ENCODE results near the gene ATXN7L2.

The ATXN7L2 gene

DNA sequence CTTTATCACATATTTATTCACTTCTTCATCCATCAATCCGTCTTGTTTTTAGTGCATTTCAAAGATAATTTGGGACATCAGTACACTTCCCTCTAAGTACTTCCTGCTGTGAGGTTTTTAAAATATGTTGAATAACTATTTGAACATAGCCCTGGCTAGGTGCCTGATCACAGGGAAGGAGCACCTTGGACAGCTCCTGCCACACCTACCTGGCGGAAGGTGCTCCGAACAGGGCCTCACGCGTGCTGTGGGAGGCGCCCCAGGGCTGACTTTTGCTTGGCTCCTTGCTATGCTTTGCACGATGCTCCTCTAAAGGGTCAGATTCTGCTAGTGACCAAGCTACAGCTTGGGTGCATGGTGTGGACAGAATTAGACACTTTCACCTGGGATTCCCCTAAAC, 4.9 kb upstream of the ATXN7L2 start:
- no peak for DNase-seq

DNA sequence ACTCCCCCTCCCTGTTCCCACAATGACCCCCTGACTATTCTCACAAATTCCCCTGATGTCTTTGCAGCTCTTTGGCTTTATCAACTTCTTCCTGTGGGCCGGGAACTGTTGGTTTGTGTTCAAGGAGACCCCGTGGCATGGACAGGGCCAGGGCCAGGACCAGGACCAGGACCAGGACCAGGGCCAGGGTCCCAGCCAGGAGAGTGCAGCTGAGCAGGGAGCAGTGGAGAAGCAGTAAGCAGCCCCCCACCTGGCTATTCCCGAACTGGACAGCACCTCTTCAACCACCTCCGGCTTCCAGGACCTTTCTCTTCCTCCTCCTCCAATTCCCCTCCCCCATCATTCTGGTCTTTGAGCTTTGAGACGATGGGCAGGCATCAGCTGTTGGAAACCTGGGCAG, 4.4 kb upstream of the ATXN7L2 start:
- no peak for DNase-seq

DNA sequence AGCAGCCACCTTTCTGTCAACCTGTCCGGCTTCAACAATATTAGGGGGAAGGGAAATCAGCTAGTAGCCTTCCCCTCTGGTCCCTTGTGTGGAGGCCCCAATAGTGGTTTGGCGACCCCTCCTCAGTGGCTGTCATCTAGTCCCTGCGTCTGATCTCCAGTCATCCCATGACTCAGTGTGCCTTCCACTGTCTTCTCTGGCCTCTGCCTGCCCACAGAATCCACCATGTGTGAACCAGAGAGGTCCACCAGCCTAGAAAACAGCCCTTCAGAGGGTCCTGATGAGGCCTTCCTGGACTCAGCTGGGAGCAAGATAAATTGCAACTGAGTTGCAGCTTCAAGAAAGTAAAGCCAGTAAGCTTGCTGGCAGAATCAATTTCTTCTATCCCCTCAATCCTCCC, 3.8 kb upstream of the ATXN7L2 start:
- no peak for DNase-seq

DNA sequence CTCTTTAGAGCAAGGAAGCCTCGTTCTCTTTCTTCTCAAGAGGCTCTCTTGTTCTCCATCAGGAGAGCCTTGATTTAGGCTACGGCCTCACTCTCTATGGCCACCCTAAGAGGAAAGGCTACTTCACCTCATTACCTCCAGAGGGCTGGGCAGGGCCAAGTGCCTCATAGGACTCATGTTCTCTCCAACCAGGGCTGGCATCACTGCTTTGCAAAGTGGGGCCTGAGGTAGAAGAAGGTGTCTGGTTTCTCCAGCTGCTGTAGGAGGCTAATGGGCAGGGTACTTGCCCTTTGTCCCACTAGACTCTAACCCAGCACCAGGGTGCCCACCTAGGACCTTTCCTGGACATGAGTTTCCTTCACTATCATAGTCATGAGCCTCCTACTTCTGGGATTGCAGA, 2.1 kb upstream of the ATXN7L2 start:
- DNase-seq = no peak

DNA sequence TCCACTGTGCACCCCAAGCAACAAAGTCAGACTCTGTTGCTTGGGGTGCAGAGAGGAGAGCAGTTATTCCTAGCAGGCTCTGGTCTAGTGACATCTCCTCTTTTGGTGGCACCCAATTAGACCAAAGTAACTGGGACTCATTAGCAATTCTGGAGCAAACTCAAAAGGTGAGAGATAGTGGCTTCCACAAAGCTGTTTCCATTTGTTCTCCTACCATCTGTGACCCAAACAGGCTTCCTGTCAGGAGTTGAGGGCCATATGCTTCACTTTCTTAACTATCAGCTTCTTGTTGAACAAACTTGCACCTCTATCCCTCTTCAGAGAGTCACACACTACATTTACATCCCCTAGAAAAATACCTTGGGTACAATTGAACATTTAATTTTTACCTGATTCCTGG, 1.5 kb upstream of the ATXN7L2 start:
- no peak for DNase-seq

DNA sequence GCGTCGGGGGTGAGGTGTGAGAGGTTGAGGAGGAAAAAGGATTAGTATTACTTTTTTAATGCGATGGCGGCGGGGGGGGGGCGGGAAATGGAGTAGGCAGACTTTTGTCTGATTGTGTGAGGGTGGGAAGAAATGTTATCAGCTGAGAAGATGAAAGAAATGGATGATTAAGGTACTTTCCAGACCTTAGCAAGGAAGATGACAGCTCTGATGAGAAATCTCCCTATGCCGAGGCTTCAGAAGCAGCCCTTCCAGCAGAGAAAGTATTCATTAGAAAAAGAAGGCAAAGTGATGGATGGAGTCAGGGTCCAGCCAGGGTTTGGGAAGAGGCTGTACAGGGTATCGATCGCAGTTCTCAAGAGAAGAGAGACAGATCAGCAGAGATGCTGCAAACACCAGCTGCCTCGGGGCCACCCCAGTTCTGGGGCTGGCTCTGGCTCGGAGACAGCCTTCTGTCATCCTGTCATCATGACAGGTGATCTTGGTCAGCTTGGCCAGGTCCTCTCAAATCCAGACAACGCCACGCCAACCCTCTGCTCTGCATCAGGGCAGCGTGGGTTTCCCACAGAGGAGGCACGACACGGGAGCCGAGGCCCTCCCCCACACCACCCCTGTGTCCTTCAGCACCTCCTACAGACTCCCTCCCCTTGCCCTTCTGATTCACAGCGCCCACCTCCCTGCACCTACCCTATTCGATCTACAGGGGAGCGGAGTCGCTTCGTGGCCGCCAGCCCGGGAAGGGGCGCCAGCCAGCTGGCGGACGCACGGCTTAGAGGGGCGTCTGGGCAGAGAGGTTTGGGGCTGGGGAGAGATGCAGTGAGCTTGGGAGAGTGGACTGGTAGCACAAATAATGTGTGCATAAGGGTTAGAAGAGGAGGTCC, 674 bp upstream of the ATXN7L2 start:
- DNase-seq = no peak

DNA sequence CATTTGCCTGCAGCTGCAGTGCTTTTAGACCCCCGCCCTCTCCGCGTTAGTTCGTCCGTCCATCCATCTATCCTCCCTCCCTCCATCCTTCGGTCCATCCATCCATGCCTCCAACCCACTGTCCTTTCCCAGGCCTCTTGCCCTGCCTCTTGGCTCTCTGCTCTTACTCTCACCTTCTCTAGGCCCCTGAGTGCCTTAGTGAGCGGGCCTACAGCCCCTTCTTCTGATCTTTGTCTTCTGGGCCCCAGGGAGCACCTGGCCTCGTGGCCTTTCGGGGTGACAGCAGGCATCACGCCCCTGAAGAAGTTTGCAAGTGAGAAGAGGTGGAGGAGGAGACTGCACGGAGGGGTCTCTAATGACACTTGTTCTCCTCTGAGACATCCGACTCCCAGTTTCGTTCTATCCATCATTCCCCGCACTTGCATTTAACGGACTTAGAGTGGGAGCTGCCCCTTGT, 842 bp downstream of the ATXN7L2 start:
- no peak for DNase-seq

DNA sequence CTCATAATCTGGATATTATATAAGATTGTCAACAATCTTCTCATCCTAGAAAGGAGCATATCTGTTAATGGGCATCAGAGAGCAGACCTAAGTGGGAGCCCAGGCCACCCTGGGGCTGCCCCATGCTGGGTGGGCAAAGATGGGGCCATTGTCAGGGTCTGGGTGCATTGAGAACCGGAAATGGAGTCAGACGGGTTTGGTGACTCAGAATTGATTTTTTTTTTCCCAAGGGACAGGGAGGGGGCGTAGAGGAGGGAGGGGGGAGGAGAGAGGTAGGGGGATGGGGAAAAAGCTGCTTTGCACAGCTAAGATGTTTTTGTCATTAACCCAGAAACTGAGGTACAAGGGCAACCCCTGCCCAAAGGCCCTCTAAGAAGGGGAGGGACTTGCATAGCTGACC, 1.3 kb downstream of the ATXN7L2 start:
- DNase-seq = no peak

DNA sequence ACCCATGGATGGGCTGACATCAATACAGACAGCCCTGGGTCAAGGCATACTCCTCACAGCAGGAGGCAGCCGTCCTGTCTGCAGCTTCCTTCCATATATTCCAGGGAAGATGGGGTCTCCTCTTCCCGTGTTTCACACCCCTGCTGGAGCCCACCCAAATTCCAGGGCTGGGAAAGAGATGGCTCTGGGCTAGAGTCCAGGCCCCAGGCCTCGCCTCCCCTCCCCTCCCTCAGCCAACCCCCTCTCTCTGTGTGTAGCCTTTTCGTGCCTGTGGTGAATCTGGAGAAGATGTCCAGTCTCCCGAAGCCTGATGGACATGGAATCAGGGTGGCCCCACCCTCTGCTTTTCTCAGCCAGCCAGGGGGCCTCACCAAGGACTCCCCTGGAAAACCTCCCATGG, 3.6 kb downstream of the ATXN7L2 start:
- no peak for DNase-seq

DNA sequence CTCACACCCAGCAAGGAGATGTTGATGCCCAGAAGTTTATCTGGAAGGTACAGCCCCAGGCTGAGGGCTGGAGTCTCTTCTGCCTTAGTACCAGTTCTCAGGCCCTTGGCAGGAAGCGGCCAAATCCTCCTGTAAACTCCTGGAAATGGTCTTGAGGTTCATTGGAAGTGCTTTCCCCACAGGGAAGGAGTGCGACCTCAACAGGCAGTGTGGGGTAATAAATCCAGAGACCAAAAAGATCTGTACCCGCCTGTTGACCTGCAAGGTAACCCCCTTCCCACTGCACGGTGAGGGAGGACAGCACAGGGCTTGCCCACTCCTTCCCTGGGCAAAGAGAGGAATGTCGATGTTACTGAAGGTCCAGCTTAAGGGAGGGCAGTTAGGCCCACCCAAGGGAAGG, 4.5 kb downstream of the ATXN7L2 start:
- no peak for DNase-seq

DNA sequence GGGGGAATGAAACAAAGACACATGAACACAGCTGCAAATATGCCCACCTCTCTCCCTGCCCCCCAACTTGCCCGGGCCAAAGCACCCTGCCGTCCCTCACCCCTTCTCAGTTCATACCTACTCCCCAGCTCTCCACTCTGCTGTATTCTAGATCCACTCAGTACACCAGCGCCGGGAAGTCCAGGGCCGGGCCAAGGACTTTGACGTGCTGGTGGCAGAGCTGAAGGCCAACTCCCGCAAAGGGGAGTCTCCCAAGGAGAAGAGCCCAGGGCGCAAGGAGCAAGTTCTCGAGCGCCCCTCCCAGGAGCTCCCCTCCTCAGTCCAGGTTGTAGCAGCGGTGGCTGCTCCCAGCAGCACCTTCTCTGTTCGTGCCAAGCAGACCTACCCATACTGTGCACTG, 5.0 kb downstream of the ATXN7L2 start:
- DNase-seq = no peak

DNA sequence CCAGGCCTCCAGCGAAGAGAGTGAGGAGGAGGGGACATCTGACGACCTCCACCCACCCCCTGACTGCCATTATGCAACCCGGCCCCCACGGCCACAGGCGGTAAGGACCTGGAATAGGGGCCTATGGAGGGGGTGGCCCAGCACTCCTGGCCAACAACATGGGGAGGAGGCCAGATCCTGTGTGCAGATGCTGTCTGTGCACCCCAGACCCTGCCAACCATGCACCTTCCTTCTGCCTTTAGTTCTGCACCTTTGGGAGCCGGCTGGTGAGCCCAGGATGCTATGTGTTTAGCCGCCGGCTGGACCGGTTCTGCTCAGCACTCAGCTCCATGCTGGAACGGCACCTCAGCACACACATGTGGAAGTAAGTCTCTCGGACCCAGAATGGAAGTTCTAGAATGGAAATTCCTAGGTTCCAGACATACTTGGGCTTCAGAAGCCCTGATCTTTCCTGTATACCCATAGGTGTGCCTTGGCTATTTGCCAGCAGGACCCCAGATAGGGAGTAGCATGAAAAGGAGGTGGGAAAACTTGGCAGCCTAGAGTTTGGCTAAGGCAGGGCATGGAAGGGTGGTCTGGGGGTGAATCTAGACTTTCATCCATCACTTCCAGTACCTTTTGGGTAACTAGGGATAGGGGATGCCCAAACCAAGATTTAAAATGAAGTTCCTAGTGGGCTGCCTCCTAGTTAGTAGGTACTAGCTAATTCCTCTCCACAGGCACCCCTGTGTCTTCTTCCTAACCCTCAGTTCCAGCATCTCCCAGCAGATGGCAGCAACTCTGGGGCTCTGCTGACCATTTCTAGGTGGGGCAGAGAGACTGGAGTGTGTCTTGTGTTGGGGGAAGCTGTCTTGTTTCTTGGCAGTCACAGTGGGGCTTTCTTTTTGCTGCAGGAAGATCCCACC, 6.6 kb downstream of the ATXN7L2 start:
- DNase-seq = peak; percentile 27 to 56 (median 42)

DNA sequence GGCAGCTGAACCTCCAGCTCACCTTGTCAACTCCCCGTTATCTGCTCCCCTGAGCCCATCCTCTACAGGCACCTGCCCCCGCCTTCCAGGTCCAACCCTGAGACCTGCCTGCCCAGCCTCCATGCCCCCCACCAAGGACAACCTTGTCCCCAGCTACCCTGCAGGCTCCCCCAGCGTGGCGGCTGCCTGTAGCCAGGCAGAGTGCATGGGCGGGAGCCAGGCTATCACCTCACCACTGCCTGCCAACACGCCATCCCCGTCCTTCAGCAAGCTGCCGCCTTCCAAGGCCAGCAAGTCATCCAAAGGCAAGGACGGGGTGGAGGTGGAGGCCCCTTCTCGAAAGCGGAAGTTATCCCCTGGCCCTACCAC, 7.2 kb downstream of the ATXN7L2 start:
- DNase-seq = no peak

DNA sequence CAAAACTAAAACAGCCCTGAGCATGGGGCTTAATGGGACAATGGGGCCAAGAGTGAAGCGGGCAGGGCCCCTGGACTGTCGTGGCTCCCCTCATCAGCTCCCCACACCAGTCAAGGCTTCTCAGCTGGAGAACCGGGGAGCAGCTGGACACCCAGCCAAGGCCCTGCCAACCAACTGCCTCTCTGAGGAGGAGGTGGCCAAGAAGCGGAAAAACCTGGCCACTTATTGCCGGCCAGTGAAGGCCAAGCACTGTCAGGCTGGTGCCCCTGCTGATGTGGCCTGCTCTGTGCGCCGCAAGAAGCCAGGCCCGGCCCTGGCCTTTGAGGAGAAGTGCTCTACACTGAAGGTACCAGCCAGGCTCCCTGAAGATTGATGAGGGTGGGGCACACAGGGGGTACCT, 7.7 kb downstream of the ATXN7L2 start:
- no peak for DNase-seq

DNA sequence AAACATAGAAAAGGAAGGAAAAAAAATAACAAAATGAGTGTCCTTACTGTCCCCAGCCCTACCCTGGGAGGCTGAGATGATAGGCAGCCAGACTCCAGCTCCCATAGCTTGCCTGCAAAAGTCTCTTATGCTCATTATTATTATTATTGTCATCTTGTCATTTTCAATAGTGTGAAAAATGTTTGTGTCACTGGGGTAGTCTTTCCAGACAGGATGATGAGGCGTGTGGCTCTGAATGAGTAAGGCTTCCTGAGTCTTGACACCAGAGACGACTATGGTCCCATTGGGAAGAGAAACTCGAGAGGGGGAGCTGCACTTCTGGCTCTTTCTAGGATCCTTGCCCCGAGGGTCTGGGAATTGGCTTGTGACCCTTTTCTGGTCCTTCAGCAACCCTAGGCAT, 9.1 kb downstream of the ATXN7L2 start:
- no peak for DNase-seq

DNA sequence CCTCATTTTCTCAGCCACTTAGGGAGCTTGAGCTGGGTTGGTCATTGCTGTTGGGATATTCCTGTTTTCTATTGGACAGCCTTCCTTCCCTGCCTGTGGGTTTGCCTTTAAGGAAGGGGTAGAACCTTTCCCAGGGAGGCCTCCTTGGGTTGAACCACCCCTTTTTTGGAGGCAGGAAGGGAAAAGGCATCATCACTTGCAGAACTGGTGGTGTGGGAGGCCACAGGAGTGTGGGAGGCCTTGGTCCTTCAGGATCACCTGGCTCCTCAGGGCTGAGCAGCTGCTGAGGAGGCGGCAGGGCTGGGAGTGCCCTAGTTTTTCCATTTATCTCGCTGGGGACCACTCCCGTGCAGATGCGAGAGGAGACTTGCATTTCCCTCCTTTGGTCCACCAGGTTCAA, 9.5 kb downstream of the ATXN7L2 start:
- no peak for DNase-seq

DNA sequence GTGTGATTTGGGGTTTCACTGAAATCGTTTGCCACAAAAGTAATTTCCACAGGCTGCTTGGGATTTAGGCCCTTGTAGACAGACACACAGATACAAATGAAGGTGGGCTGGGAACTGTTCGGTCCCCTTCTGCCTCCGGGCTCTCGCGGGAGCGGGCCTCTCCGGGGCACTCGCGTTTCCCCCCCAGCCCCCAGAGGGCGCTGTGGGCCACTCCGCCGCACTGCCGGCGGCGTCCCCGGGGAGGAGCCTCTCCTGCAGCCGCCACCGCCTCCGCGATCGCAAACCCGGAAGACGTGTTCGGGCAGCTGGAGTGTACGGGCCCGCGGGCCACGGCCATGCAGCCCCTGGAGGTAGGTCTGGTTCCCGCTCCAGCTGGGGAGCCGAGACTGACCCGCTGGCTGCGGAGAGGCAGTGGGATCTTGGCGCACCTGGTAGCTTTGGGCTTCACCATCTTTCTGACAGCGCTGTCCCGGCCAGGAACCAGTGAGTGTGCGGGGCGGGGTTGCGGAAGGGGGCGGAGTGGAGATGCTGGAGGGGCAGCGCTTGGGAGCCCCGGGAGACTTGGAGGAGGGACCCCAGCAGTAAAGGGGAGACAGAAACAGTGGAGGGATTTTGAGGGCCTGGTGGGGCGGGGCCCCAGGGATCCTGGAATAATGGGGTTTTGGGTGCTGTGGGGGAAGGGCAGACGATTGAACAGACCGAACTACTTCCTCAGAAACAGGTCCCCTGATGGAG, 10.3 kb downstream of the ATXN7L2 start, which contains the start of gene CYB561D1:
CYB561D1 (plus strand) TSS at position 290 of the 735 bp plus-strand sequence; CDS start at position 336, 46 bp downstream.
- peak; percentile 82 to 86 (median 82) for DNase-seq

DNA sequence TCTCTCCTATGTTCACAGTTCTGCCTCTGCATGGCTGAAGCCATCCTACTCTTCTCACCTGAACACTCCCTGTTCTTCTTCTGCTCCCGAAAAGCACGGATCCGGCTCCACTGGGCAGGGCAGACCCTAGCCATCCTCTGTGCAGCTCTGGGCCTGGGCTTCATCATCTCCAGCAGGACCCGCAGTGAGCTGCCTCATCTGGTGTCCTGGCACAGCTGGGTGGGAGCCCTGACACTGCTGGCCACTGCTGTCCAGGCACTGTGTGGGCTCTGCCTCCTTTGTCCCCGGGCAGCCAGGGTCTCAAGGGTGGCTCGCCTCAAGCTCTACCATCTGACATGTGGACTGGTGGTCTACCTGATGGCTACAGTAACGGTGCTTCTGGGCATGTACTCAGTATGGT, 12.0 kb downstream of the ATXN7L2 start:
- no peak for DNase-seq

DNA sequence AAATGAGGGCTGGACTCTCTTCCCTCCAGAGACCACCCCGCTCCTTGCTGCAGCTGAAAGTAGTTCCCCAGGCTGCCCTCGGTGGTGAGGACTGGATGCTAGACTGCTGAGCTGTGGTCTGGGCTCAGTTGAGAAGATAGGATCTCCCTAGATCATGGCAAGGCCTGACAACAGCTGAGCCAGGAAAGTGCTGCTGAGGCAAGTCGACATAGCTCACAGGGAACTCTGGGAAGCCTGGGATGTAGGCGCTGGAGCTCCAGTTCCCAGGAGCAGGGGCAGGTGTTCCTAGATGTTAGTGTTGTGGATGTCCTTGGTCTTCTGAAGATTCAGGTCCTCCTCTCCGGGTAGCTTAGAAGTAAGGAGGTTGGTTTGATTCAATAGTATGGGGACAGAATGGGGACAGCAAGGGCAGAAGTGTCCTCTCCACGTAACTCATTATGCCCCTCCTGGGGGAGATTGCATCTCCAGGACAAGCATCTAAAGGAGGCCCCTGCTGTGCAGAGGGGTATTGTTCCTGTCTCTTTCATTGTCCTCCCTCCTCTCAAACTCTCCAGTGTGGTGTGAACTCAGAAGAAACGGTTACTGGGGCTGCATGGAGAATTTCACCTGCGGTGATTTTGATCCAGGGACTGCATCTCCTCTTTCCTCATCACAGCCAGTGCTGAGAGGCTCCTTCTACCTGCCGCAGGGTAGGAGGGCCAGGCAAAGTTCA, 13.9 kb downstream of the ATXN7L2 start:
- no peak for DNase-seq

DNA sequence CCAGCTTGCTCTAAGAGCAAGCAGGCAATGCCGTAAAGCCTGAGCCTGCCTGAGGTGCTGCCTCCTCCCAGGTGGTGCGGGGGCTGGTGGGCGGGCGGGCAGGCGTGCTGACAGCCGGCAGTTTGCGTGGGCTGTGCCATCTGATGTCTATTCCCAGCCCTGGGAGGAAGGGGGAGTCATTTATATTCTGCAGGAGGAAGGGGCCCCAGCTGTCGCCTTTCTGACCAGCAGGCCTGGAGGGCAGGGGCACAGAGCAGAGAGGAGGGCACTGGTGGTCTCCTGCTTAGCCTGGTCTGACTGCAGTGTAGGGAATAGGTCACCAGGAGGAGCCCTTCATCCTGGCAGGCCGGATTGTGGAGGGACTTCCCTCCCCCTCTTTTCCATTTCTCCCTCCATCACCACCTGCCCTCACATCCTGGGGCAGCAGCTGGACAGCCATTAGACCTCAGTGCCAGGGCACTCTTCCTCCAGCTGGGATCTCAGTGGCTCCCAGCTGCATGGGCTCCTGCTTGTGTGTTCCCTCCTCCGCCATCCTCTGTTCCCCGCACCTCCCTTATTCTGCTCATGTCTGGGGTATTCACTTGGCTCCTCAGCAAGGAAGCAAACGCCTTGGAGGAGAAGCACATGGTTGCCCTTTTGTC, 14.6 kb downstream of the ATXN7L2 start:
- no peak for DNase-seq

DNA sequence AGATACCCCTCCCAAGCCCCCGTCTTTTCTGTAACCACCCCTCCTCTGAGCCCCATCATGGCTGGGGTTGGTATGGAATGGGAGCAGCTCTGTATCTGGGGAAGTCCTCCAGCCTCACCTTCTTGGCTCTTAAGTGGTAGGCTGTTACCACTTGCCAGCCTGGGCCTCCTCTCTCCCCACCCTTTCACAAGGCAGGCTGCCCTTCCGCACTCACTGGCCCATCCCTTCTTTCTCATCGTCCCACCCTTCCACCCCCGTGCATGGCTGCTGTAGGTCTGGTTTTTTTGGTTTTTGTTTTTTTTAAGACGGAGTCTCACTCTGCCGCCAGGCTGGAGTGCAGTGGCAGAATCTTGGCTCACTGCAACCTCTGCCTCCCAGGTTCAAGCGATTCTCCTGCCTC, 15.4 kb downstream of the ATXN7L2 start:
- no peak for DNase-seq

All from activated CD4-positive, CD25-positive, alpha-beta regulatory T cell (primary cell).